Limb (tissue), 2 donors: ENCODE results near the gene SLC12A5.

ENCODE experiments used
- DNase-seq, 2 donors: peaks; one replicate each; pipeline ENCODE4 v3.0.0-alpha.2; 2016; ENCODE audit errors: extremely low spot score in 2 of 2

The SLC12A5 gene

DNA sequence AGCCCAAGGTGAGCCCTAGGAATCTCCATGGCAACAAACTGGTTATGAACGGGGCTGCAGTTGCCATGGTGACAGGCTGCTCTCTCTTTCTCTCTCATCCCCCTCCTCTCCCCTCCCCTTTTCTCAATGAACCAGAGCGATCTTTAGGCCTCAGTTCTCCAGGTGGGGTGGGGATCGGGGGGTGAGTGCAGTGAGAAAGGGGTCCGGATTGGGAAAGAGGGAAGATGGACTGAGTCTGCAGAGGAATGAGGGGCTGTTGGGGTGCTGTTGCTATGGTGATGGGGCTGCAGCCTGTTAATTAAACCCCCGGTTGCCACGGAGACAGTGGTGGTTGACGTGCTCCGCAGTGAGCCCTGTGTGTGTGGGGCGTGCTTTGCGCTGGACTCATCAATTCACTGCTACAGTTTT, 3.6 kb upstream of the SLC12A5 start:
- peak in 1 of 2 donors; percentile 56 for DNase-seq

DNA sequence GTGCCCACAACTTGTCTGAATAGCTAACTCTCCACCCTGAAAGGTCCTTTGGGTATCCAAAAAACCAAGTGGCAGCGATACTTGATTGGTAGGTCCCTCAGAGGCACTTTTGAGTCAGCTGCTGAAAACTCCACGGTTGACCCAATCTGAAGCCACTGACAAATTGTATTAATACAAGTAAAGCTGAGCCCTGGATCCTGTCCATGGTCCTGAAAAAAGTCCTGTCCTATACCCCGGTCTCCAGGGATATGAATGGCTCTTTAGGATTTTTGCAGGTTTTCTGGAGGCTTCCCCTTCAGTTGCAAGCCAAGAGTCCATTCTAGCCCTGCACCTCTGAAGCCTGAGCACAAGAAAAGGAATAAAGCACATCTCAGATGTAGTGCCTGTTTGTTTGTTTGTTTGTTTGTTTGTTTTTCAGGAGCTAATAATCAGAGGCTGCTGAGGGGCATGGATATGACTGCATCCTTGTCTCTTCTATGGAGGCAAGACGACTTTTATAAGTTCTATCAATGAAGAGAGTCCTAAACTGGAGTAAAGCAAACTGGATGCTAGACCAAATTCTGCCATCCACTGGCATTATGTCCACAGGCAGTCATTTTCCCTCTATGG, 1.7 kb upstream of the SLC12A5 start:
- peak in 1 of 2 donors; percentile 44 for DNase-seq

DNA sequence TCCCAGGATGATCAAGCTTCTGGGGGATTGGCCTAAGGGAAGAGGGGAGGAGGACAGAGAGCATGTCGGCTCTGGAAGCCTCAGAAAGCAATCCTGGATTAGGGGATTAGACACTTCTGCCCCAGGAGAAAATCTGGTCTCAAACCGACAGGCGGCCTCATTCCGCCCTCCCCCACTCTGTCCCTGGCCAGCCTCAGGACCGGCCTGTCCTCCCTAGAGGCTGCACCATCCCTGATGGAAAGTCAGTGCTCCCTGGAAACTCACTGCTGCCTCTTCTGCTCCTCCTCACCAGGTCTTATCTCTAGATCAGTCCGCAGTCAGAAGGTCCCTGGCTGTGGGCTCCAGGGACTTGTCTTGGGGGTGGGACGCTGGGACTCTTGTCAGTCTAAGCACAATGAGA, 905 bp upstream of the SLC12A5 start:
- no peak for DNase-seq

DNA sequence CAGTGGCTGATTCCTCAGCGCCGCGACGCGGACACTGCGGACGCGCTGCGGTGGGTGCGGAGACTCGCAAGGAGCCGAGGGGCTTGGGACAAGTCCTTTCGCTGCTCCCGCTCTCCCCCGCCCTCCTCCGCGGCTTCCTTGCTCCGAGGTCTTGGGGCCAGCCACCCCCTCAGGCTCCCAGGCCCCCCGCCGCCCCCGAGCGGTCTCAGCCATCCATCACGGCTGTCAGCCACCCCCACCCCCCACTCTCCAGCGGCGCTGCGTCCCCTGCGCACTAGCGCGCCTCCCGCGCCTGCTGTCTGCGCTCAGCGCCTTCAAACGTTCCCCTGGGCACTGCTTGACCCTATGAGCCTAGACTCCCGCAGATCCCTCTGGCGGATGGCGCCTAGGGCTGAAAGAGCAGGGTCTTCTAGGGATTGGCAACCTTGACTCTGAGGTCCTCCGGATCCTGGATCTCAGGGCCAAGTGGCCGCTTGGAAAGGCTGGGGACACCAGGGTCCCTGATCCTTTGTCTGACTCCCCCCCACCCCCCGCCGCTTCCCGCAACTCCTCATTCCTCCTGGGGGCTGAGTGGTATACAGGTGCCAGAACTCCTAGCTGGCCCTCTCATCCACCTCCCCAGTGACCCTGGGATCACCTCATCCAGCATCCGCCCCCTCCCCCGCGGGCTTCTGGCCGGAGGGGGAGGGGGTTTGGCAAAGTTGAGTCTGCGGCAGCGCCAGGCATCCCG, 1.4 kb downstream of the SLC12A5 start:
- no peak for DNase-seq

DNA sequence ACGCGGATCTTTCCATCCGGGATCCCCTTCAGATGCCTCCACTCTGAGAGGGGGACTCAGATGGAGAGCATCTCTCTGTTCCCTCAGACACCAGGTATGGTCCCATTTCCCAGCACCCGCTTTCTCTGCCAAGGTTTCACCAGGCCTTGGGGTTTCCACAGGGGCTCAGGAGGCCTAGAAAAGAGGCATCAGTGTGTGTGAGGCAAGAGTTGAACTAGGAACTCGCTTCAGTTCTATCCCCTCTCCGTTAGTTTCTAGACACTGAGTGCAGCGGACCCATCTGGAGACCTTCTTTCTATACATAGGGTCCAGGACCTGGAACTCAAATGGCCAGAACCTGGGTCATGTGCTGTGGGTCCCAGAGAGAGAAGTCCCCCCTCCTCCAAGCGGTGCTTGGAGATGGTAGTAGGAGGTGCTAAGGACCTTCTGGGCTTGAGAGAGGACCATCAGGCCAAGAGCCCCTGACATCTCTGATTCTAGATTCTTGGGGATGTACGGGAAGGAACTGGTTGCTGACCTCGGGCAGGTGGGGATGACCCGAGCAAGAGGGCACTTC, 2.1 kb downstream of the SLC12A5 start:
- no peak for DNase-seq

DNA sequence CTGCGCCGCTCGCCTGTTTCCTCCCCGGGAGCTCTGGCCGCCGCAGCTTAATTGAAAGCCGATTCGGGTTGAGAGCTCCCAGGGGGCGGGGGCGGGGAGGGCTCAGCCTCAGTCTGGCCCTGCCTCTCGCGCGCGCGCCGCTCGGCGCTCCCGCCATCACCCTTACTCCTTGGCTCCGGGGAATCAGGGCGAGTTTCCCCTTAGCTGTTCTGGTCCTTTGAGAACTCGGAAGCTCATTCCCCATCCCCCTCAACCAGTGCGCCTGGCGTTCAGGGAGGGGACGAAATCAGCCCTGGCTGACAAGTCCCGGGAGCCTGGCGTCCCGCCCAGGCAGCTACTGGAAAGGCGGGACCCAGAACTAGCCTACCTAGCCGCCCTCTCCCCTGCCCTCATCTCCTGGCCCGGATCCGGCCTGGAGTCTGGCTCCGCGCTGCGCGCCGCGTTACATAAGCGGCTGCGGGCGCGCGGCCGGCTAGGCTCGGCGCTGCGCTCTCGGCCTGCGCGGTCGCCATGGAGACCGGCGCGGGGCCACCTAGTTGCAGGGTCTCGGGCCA, 2.8 kb downstream of the SLC12A5 start:
- DNase-seq, result peak in 1 of 2 donors; percentile 48

DNA sequence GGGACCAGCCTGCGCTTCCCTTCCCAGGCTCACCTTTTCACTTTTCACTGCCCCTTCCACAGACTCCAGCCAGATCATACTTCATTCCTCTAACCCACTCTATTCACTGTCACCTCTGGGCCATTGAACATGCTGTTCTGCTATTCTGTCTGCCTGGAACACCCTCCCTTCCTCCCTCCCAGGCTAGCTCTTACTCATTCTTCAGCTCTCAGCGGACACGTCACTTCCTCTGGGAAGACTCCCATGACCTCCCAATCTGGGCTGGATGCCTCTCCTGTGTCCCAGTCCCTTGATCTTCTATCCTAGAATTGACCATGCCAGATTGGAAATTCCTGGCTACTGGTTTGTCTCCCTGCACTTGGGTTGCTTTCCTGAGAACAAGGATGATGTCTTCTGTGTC, 5.0 kb downstream of the SLC12A5 start:
- DNase-seq, result no peak

DNA sequence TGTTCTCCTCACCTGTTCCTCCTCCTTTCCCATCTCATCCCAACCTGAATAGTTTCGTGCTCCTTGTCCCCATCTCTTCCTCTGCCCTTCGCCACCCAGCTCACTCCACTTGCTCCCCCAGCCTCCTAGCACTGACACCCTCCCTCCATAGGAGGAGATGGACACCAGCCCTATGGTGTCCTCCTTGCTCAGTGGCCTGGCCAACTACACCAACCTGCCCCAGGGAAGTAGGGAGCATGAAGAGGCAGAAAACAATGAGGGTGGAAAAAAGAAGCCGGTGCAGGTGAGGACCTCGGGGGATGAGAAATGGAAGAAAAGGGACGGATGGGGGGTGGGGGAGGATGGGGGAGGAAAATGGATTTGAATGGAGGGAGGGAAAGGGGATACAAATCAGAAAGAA, 6.2 kb downstream of the SLC12A5 start:
- DNase-seq, result no peak

DNA sequence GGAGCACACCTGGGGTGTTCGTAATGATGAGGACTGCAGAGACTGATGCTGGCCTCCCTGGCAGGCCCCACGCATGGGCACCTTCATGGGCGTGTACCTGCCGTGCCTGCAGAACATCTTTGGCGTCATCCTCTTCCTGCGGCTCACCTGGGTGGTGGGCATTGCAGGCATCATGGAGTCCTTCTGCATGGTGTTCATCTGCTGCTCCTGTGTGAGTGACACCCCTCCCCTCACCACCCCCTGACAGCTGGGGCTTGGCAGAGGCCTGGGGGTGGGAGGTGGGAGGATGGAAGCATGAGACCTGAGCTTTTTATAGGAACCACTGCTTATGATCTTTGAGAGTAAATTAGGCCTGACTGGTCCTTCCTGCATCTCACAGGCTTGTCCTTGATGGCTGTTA, 6.7 kb downstream of the SLC12A5 start:
- DNase-seq, result no peak

DNA sequence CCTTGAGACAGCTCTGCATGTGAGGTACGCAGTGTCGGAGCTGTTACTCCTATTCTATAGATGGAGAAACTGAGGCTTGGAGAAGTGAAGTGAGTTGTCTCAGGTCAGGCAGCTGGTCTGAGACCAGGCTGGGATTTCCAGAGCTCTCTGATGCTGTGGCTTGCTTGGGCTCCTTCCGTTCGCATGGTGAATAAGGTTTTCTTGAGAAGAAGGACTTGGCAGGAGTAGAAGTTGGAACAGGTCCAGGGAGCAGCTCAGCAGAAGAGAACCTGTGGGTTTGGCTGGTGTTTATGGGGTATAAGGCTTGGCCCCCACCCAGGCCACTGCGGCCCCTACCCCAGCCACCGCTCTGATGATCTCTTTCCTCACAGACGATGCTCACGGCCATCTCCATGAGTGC, 7.4 kb downstream of the SLC12A5 start:
- DNase-seq, result no peak

DNA sequence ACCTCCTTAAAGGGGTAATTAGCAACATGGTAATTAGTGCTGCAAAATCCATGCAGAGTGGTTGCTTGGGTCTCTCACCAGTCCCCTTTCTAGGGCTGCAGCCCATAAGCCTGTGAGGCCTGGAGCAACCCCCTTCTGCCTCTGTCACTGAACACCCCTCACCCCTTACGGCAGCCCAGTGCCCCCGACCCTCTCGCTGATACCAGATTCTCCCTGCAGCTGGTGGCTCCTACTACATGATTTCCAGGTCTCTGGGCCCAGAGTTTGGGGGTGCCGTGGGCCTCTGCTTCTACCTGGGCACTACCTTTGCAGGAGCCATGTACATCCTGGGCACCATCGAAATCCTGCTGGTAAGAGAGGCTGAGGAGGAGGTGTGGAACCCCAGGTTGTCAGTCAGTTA, 8.0 kb downstream of the SLC12A5 start:
- no peak for DNase-seq

DNA sequence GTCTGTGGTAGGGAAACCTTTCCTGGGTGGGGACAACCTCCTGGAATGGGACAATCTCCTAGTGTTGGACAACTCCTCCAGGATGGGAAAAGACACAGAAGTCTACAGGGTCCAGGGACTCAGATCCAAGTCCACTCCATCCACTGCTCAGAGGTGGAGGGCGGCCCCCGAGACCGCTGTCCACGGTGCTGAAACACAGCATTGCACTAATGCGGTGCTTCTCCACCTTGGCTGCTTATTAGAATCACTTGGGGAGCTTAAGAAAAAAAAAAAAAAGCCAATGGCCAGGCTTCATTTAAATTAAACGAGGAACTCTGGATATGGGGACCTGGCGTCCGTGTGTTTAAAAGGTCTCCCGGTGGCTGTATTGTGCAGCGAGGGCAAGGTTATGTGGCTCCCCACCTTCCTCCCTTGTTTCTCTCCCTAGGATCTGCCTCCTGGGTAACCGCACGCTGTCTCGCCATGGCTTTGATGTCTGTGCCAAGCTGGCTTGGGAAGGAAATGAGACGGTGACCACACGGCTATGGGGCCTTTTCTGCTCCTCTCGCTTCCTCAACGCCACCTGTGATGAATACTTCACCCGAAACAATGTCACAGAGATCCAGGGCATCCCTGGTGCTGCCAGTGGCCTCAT, 12.0 kb downstream of the SLC12A5 start:
- peak; percentile 30 to 78 for DNase-seq

DNA sequence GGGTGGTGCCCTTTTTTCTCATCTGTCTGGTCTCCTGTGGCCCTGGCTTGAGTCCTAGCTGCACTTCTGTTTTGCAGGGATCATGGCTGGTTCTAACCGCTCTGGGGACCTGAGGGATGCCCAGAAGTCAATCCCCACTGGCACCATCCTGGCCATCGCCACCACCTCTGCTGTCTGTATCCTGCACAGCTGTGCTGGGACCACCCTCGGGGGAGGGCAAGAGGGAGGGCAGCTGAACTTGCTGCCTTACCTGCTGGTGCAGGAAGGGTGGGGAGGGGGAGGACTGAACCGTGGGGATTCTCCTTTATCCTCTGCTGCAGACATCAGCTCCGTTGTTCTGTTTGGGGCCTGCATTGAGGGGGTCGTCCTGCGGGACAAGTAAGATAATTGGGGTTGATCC, 14.5 kb downstream of the SLC12A5 start:
- DNase-seq, result no peak

DNA sequence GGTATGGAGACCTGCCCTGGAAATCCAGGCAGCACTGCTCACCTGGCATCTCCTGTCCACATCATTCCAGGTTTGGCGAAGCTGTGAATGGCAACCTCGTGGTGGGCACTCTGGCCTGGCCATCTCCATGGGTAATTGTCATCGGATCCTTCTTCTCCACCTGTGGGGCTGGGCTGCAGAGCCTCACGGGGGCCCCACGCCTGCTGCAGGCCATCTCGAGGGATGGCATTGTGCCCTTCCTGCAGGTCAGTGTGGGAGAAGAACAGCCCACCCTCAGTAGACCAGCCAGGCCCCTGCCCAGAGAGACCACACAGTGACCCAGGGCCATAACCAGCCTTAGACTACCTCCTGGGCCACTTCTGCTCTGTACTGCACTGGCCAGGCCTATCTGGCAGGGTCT, 15.9 kb downstream of the SLC12A5 start:
- no peak for DNase-seq

DNA sequence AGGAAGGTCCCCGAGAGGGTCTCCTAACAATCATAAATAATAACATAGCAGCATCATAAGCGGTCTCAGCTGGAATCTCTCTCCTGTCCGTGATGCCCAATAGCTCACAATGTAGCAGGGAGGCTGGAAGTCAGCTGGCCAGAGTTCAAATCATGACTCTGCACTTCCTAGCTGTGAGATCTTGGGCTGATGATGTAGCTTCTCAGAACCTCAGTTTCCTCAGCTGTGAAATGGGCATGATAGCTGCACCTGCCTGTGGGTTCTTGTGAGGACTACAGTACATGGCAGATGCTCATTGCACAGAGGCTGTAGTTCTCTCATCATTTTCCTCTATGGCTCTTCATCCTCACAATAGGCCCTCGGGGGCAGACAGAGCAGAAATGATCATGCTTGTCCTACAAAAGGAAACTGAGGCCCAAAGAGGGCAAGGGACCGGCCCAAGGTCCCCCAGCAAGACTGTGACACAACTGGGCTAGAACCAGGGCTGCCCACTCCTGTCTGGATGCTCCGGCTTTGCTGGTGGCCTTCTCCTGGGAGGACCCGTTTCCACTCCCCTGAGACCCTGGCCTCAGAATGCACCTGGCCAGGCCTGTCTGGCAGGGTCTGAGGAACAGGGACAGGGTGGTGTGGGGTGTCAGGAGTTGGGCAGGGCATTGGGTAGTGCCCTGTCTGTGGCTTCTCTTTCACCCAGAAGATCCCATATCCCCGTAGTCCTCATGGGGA, 17.7 kb downstream of the SLC12A5 start:
- no peak for DNase-seq

DNA sequence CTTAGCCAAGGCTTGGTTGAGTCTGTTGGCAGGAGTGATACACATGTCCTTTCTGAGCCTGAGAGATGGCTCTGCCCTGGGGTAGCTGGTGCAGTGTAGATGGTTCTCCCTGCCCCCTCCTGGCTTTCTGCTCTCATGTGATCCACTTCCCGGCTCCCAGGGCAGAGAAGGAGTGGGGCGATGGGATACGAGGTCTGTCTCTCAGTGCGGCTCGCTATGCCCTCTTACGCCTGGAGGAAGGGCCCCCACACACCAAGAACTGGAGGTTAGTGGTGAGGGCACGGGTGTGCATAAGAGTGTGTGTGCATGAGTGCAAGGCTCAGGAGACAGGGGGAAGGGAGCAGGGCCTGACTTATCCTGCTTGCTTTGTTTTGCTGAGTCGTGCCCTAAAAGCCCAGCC, 18.8 kb downstream of the SLC12A5 start:
- DNase-seq, result no peak

DNA sequence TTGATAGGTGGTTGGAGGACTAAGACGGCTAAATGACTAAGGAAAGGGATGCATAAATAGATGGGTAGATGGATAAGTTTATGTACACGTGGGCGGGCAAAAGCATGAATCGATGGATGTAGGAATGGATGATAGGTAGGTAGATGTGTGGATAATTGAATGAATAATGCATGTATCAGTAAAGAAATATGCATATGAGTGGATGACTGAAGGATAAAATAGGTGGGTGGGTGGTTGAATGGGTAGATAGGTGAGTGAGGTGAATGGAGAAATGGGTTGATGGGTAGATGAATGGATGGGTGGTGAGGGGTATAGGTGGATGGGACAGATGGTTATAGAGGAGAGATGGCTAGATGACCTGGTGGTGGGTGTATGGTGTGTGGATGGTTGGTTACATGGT, 20.2 kb downstream of the SLC12A5 start:
- no peak for DNase-seq

DNA sequence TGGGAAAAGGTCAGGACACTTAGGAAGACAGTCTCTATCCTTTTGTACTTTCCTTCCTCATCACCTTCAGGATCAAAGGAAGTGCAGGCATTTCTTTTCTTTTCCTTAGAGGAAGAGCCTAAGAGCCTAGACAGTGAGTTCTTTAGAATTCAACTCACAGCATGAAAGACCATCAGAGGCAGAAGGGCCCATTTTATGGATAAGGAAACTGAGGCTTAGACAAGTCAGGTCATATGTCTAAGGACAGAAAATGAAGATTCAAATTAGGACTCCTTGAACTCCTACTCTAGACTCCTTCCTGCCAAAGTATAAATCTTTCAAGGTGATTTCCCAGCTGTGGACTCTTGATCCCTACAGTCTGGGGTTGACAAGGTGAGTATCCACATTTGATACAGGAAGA, 20.8 kb downstream of the SLC12A5 start:
- no peak for DNase-seq

DNA sequence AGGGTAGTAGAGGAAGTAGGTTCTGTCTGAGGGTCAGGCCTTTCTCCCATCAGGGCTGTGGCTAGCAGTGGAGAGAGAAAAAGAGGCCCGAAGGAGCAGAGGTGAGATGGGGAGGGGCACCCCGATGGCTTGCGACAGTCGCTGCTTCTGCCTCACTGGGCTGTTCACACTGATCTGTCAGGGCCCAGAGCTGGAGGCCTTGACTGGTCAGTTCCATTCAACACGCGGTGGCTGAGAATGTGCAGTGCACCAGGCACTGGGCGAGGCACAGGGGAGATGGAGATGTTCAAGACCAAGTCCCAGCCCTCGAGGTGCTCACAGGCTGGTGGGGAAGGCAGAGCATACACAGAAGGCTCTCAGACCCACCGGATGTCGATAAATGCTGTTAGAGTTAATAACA, 21.4 kb downstream of the SLC12A5 start:
- no peak for DNase-seq

DNA sequence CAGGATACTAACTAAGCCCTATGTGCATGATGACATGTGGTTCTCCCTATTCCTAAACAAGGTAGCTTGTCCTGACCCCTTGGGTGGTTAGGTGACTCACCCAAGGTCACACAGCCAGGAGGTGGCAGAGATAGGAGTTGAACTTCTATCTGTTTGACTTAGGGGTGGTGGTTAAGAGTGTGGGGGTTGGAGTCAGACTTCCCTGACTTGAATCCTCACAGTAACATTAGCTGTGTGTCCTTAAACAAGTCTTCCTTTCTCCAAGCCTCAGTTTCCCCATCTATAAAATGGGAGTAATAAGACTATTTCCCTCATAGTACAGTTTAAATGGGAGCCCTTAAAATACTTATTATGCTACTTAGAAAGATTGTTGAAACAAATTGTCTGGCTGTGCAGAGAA, 21.9 kb downstream of the SLC12A5 start:
- DNase-seq, result no peak

DNA sequence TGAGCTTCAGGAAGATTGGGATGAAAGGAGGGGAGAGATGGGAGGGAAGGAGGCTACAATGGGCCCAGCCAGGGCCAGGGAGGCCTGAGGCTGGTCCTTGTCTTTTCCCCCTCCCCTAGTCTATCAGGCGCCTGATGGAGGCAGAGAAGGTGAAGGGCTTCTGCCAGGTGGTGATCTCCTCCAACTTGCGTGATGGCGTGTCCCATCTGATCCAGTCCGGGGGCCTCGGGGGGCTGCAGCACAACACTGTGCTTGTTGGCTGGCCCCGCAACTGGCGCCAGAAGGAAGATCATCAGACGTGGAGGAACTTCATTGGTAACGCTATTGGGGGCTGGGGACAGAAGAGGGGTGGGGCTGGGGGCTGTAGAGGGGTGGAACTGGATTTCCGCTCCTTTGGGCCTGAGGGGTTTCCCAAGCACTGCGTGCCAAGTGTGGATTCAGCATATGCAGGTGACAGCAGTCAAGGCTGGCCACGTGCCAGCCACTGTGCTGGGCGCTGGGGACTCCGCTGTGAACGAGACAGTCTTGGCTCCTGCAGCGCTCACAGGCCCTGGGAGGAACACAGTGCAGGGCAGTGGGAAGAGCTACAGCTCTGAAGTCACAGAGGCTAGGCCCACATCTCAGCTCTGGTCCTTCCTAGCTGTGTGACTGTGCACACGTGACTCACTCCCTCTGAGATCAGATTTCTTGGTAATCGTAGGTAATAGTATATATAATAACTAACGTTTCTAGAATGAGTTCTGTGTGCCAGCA, 22.7 kb downstream of the SLC12A5 start:
- DNase-seq, result no peak
